Calu3 (cell line): ENCODE results near the gene TIRAP. TPM values are rescaled to one million over a fixed set of nuclear protein-coding genes. Genes with fewer than 3 reads are reported as not detected.

ENCODE experiments used
- BruUV-seq: library from RNA; stranded (reverse); fragments of 400-500 nt; replicated peaks from 2 replicates; lab custom pipeline; 2021; lab: Mats Ljungman, UMichigan
- CTCF ChIA-PET: fragments of 300-600 bp; sonication (Branson Sonifier 250); formaldehyde crosslinking; loops from one replicate; lab custom pipeline; 2022; ENCODE audit warnings: antibody characterized with exemption; lab: Charles Lee
- DNase-seq: peaks from one replicate; pipeline ENCODE4 v3.0.0; 2022
- H3K27ac Mint-ChIP-seq: one replicate; pipeline ENCODE4 v1.8.0; 2022; ENCODE audit warnings: mixed read lengths; ENCODE audit not compliant: unreplicated experiment
- H3K27me3 Mint-ChIP-seq: one replicate; pipeline ENCODE4 v1.8.0; 2022; ENCODE audit warnings: mixed read lengths; ENCODE audit not compliant: unreplicated experiment
- H3K36me3 Mint-ChIP-seq: one replicate; pipeline ENCODE4 v1.8.0; 2022; ENCODE audit warnings: mild to moderate bottlenecking, moderate library complexity, mixed read lengths; ENCODE audit not compliant: insufficient read depth, unreplicated experiment
- H3K4me1 Mint-ChIP-seq: one replicate; pipeline ENCODE4 v1.8.0; 2022; ENCODE audit warnings: mild to moderate bottlenecking, low read depth, mixed read lengths; ENCODE audit not compliant: unreplicated experiment
- H3K4me3 Mint-ChIP-seq: one replicate; pipeline ENCODE4 v1.8.0; 2022; ENCODE audit warnings: mild to moderate bottlenecking, low read depth, moderate library complexity, mixed read lengths; ENCODE audit not compliant: unreplicated experiment
- H3K9me3 Mint-ChIP-seq: one replicate; pipeline ENCODE4 v1.8.0; 2022; ENCODE audit warnings: low read depth, mixed read lengths; ENCODE audit not compliant: unreplicated experiment
- CTCF ChIP-seq: fragments of 200-600 bp; IDR thresholded peaks from one replicate; pipeline ENCODE4 v1.8.0; 2022; ENCODE audit warnings: antibody characterized with exemption; ENCODE audit not compliant: unreplicated experiment
- intact Hi-C: fragments of 100-400 bp; cut with micrococcal nuclease; formaldehyde crosslinking; loops from one replicate; pipeline ENCODE4 v1.10.0; 2022; ENCODE audit not compliant: unreplicated experiment
- total RNA-seq: library from RNA; stranded (reverse); gene quantifications from 2 replicates; pipeline ENCODE4 v1.2.3, GENCODE V29; 2022

TIRAP gene
- total RNA-seq, 1 experiment from 2014 or later: 8.1 TPM

- Mint-ChIP-seq H3K36me3 (peaks cover 14% of the 10 kb centered on the region), H3K4me1 (peaks cover 26% of the 10 kb centered on the region), H3K9me3 (no peaks in the 10 kb centered on the region), H3K4me3 (peak overlapping the region; percentile 86), H3K27me3 (no peaks in the 10 kb centered on the region), H3K27ac (peak overlapping the region; percentile 99)
- intact Hi-C loops: no loop called here
- CTCF ChIA-PET: interaction anchor here (1.0 kb wide), 1 partner anchor 18 kb away, joined by 4 read pairs; no protein-coding TSS in a partner anchor
- no peak for DNase-seq
- no TSS peak for BruUV-seq
- TF ChIP-seq CTCF: no peak
These were observed 45.6 kb downstream of the TIRAP start for GRCh38 chr11:126328444-126328843.

- no TSS peak for BruUV-seq
- CTCF ChIA-PET: interaction anchor here (0.8 kb wide), 1 partner anchor 11 kb away, joined by 5 read pairs; no protein-coding TSS in a partner anchor
These were observed 46.2 kb downstream of the TIRAP start for GRCh38 chr11:126328938-126329643.

GRCh38 chr11:126329644-126330211, 46.8 kb downstream of the TIRAP start:
- Mint-ChIP-seq H3K4me1 (peaks cover 28% of the 10 kb centered on the region), H3K27me3 (no peaks in the 10 kb centered on the region), H3K27ac (no peak overlapping the region), H3K9me3 (no peaks in the 10 kb centered on the region), H3K4me3 (no peak overlapping the region), H3K36me3 (peaks cover 14% of the 10 kb centered on the region)
- TF ChIP-seq CTCF: no peak
- intact Hi-C loops: no loop called here
- BruUV-seq: no TSS peak
- CTCF ChIA-PET: interaction anchor here (0.8 kb wide), 1 partner anchor 10 kb away, joined by 5 read pairs; no protein-coding TSS in a partner anchor
- no peak for DNase-seq

More at GRCh38 chr11:126328938-126329643, 46.2 kb downstream of the TIRAP start:
- Mint-ChIP-seq H3K9me3 (no peaks in the 10 kb centered on the region), H3K4me1 (peaks cover 26% of the 10 kb centered on the region), H3K4me3 (peak overlapping the region; percentile 86), H3K27ac (no peak overlapping the region), H3K36me3 (peaks cover 14% of the 10 kb centered on the region), H3K27me3 (no peaks in the 10 kb centered on the region)
- intact Hi-C loops: no loop called here
- DNase-seq: no peak
- no peak for TF ChIP-seq CTCF

- no peak for TF ChIP-seq CTCF
- H3K36me3 Mint-ChIP-seq: peaks cover 14% of the 10 kb centered on the region
- no peaks in the 10 kb centered on the region for H3K27me3 Mint-ChIP-seq
- no peaks in the 10 kb centered on the region for H3K9me3 Mint-ChIP-seq
- H3K27ac Mint-ChIP-seq: no peak overlapping the region
- DNase-seq: no peak
- no TSS peak for BruUV-seq
- H3K4me3 Mint-ChIP-seq: no peak overlapping the region
- intact Hi-C loops: no loop called here
- CTCF ChIA-PET: no interaction called here
- peaks cover 25% of the 10 kb centered on the region for H3K4me1 Mint-ChIP-seq
These were observed 48.4 kb downstream of the TIRAP start for GRCh38 chr11:126331286-126331685.
